Measurements from ENCODE around the gene ANTXR2. TPM values are rescaled to one million over a fixed set of nuclear protein-coding genes. Genes with fewer than 3 reads are reported as not detected.
A peak's percentile ranks its signal among the peaks of the same experiment; 100 is the strongest.

ANTXR2 gene
- total and polyA plus RNA-seq, 7 donors: 3.3 to 21.9 (median 10.3) TPM

DNA sequence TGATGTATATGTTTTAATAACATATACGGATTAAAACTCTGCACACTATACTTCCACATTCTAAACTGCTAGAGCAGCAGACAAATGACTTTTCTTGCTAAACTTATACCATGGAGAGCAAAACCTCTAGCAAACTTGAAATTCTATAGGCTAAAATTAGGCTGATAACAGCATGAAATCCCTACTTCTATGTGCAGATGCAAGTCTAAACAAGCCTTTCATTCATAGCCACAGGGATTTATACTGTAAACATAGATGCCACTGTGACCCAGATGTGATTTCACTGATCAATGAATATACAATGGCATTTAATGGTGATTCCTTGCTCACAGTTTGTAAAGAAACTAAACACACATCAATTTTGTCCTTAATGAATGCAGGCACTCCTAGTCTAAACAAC is 151.0 kb downstream of the ANTXR2 start:
- intact Hi-C loops (cut with DNase I): no loop called here
- Histone ChIP-seq H3K9me3 (no peaks in the 10 kb centered on the region), H3K27ac (no peak overlapping the region), H3K4me1 (no peaks in the 10 kb centered on the region), H3K27me3 (ENCODE audit: insufficient read depth in 3 of 3, low read length in 2 of 3) (no peaks in the 10 kb centered on the region), H3K36me3 (ENCODE audit: insufficient read depth in 1 of 2, low read depth in 1 of 2) (no peaks in the 10 kb centered on the region), H3K4me3 (no peak overlapping the region)
- TF ChIP-seq, protein P1, sequence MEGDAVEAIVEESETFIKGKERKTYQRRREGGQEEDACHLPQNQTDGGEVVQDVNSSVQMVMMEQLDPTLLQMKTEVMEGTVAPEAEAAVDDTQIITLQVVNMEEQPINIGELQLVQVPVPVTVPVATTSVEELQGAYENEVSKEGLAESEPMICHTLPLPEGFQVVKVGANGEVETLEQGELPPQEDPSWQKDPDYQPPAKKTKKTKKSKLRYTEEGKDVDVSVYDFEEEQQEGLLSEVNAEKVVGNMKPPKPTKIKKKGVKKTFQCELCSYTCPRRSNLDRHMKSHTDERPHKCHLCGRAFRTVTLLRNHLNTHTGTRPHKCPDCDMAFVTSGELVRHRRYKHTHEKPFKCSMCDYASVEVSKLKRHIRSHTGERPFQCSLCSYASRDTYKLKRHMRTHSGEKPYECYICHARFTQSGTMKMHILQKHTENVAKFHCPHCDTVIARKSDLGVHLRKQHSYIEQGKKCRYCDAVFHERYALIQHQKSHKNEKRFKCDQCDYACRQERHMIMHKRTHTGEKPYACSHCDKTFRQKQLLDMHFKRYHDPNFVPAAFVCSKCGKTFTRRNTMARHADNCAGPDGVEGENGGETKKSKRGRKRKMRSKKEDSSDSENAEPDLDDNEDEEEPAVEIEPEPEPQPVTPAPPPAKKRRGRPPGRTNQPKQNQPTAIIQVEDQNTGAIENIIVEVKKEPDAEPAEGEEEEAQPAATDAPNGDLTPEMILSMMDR (IDR thresholded peaks at IDR 0.05): no peak
- 83 to 93% (median 91%) methylated on average over 1 of the region's 1 CpG for WGBS, 3 donors
- ATAC-seq (no peak), DNase-seq (no peak)

GRCh38 chr4:79920163-79920853 is 152.7 kb downstream of the ANTXR2 start:
- Histone ChIP-seq H3K4me1 (no peaks in the 10 kb centered on the region), H3K4me3 (no peak overlapping the region), H3K9me3 (no peaks in the 10 kb centered on the region), H3K27me3 (ENCODE audit: insufficient read depth in 3 of 3, low read length in 2 of 3) (no peaks in the 10 kb centered on the region), H3K27ac (no peak overlapping the region), H3K36me3 (ENCODE audit: insufficient read depth in 1 of 2, low read depth in 1 of 2) (no peaks in the 10 kb centered on the region)
- 58 to 91% (median 63%) methylated on average over 3 of the region's 3 CpGs for WGBS, 3 donors
- TF ChIP-seq, protein P1 (IDR thresholded peaks at IDR 0.05): no peak
- DNase-seq (no peak), ATAC-seq (no peak)
- intact Hi-C loops (cut with DNase I): no loop called here

GRCh38 chr4:79918292-79918691 is 154.7 kb downstream of the ANTXR2 start:
- no peak for ATAC-seq
- no peak for DNase-seq
- Histone ChIP-seq H3K4me3 (no peak overlapping the region), H3K4me1 (no peaks in the 10 kb centered on the region), H3K27me3 (ENCODE audit: insufficient read depth in 3 of 3, low read length in 2 of 3) (no peaks in the 10 kb centered on the region), H3K27ac (no peak overlapping the region), H3K36me3 (ENCODE audit: insufficient read depth in 1 of 2, low read depth in 1 of 2) (no peaks in the 10 kb centered on the region), H3K9me3 (no peaks in the 10 kb centered on the region)
- intact Hi-C loops (cut with DNase I): no loop called here
- 65 to 99% (median 98%) methylated on average over 3 of the region's 3 CpGs for WGBS, 3 donors
- TF ChIP-seq, protein P1 (IDR thresholded peaks at IDR 0.05): no peak

GRCh38 chr4:79917246-79917645 is 155.8 kb downstream of the ANTXR2 start:
- Histone ChIP-seq H3K36me3 (ENCODE audit: insufficient read depth in 1 of 2, low read depth in 1 of 2) (no peaks in the 10 kb centered on the region), H3K4me1 (no peaks in the 10 kb centered on the region), H3K4me3 (no peak overlapping the region), H3K27ac (no peak overlapping the region), H3K9me3 (no peaks in the 10 kb centered on the region), H3K27me3 (ENCODE audit: insufficient read depth in 3 of 3, low read length in 2 of 3) (no peaks in the 10 kb centered on the region)
- intact Hi-C loops (cut with DNase I): no loop called here
- WGBS, 3 donors: 97 to 100% (median 98%) methylated on average over 1 of the region's 1 CpG
- ATAC-seq (no peak), DNase-seq (peak; percentile 16 to 44)
- TF ChIP-seq, protein P1 (IDR thresholded peaks at IDR 0.05): no peak

GRCh38 chr4:79915246-79915645 is 157.8 kb downstream of the ANTXR2 start:
- DNase-seq (no peak), ATAC-seq (no peak)
- TF ChIP-seq, protein P1 (IDR thresholded peaks at IDR 0.05): no peak
- Histone ChIP-seq H3K4me3 (no peak overlapping the region), H3K27ac (no peak overlapping the region), H3K27me3 (ENCODE audit: insufficient read depth in 3 of 3, low read length in 2 of 3) (no peaks in the 10 kb centered on the region), H3K9me3 (no peaks in the 10 kb centered on the region), H3K4me1 (no peaks in the 10 kb centered on the region), H3K36me3 (ENCODE audit: insufficient read depth in 1 of 2, low read depth in 1 of 2) (no peaks in the 10 kb centered on the region)
- intact Hi-C loops (cut with DNase I): no loop called here
- whole genome bisulfite sequencing, 3 donors: 30 to 38% (median 31%) methylated on average over 3 of the region's 3 CpGs
